IPS-18c (cell line): ENCODE results near the gene TRHDE.
"Not testable (repeated sequence)": the region's sequence is repeated elsewhere in the genome, so short reads cannot be mapped to it uniquely, and the experiment has no call there.

Experiments
- H3K4me3 ChIP-seq: 2 replicates; pipeline ENCODE4 v1.7.0; 2013; ENCODE audit warnings: low read depth, mild to moderate bottlenecking, low read length, moderate library complexity; ENCODE audit not compliant: insufficient read depth
- H3K9me3 ChIP-seq: one replicate; pipeline ENCODE4 v1.6.1; 2013; ENCODE audit warnings: mild to moderate bottlenecking, low read length, moderate library complexity; ENCODE audit not compliant: control insufficient read depth, insufficient read depth

Gene TRHDE

GRCh38 chr12:72684491-72684890 is 412.3 kb downstream of the TRHDE start:
- H3K4me3 ChIP-seq: no peak overlapping the region

GRCh38 chr12:72692338-72692737 is 420.2 kb downstream of the TRHDE start:
- H3K9me3 ChIP-seq: no peaks in the 10 kb centered on the region
- no peak overlapping the region for H3K4me3 ChIP-seq

More at GRCh38 chr12:72684491-72684890, 412.3 kb downstream of the TRHDE start:
- H3K9me3 ChIP-seq: no peaks in the 10 kb centered on the region

- no peak overlapping the region for H3K4me3 ChIP-seq
- H3K9me3 ChIP-seq: no peaks in the 10 kb centered on the region
These were observed 422.0 kb downstream of the TRHDE start for GRCh38 chr12:72694193-72694592.

- Histone ChIP-seq H3K4me3 (no peak overlapping the region), H3K9me3 (no peaks in the 10 kb centered on the region)
These were observed 427.2 kb downstream of the TRHDE start for GRCh38 chr12:72699362-72699761.

GRCh38 chr12:72712025-72712424 is 439.9 kb downstream of the TRHDE start:
- H3K4me3 ChIP-seq, H3K9me3 ChIP-seq: not testable (repeated sequence)

GRCh38 chr12:72716221-72716620 is 444.1 kb downstream of the TRHDE start:
- Histone ChIP-seq H3K9me3 (peaks cover 6% of the 10 kb centered on the region), H3K4me3 (no peak overlapping the region)

- Histone ChIP-seq H3K4me3 (no peak overlapping the region), H3K9me3 (peaks cover 6% of the 10 kb centered on the region)
These were observed 444.9 kb downstream of the TRHDE start for GRCh38 chr12:72717036-72717435.
